ENCODE results near the gene GET3.
A peak's percentile ranks its signal among the peaks of the same experiment; 100 is the strongest.

Gene GET3

DNA sequence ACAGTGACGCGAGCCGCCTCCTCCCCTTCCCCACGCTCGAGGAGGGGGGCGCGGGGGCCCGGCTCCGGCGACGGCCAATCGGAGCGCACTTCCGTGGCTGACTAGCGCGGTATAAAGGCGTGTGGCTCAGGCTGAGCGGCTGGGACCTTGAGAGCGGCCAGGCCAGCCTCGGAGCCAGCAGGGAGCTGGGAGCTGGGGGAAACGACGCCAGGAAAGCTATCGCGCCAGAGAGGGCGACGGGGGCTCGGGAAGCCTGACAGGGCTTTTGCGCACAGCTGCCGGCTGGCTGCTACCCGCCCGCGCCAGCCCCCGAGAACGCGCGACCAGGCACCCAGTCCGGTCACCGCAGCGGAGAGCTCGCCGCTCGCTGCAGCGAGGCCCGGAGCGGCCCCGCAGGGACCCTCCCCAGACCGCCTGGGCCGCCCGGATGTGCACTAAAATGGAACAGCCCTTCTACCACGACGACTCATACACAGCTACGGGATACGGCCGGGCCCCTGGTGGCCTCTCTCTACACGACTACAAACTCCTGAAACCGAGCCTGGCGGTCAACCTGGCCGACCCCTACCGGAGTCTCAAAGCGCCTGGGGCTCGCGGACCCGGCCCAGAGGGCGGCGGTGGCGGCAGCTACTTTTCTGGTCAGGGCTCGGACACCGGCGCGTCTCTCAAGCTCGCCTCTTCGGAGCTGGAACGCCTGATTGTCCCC lies 54.2 kb downstream of the GET3 start, which contains the start of gene JUNB:
JUNB (plus strand) TSS at position 142 of the 706 bp plus-strand sequence; CDS start at position 428, 286 bp downstream.
- H3K4me3 ChIP-seq (ENCODE audit: control insufficient read depth, low read depth, low read length): peak within 1 kb of the TSS; percentile 94
- peak; percentile 90 for DNase-seq (ENCODE audit: low read depth)
- TF ChIP-seq CTCF (IDR thresholded peaks at IDR 0.05; ENCODE audit: control insufficient read depth, insufficient read depth, low read depth, low read length, missing control alignments): no peak

GRCh38 chr19:12792051-12792852 lies 55.0 kb downstream of the GET3 start:
- DNase-seq (ENCODE audit: low read depth): no peak
- peak overlapping the region; percentile 94 for H3K4me3 ChIP-seq (ENCODE audit: control insufficient read depth, low read depth, low read length)
- TF ChIP-seq CTCF (IDR thresholded peaks at IDR 0.05; ENCODE audit: control insufficient read depth, insufficient read depth, low read depth, low read length, missing control alignments): no peak

DNA sequence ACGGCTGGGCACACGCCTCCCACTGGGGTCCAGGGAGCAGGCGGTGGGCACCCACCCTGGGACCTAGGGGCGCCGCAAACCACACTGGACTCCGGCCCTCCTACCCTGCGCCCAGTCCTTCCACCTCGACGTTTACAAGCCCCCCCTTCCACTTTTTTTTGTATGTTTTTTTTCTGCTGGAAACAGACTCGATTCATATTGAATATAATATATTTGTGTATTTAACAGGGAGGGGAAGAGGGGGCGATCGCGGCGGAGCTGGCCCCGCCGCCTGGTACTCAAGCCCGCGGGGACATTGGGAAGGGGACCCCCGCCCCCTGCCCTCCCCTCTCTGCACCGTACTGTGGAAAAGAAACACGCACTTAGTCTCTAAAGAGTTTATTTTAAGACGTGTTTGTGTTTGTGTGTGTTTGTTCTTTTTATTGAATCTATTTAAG lies 55.6 kb downstream of the GET3 start:
- peak overlapping the region; percentile 94 for H3K4me3 ChIP-seq (ENCODE audit: control insufficient read depth, low read depth, low read length)
- no peak for TF ChIP-seq CTCF (IDR thresholded peaks at IDR 0.05; ENCODE audit: control insufficient read depth, insufficient read depth, low read depth, low read length, missing control alignments)
- no peak for DNase-seq (ENCODE audit: low read depth)

GRCh38 chr19:12793290-12794195 lies 56.2 kb downstream of the GET3 start:
- H3K4me3 ChIP-seq (ENCODE audit: control insufficient read depth, low read depth, low read length): peak overlapping the region; percentile 94
- no peak for TF ChIP-seq CTCF (IDR thresholded peaks at IDR 0.05; ENCODE audit: control insufficient read depth, insufficient read depth, low read depth, low read length, missing control alignments)
- DNase-seq (ENCODE audit: low read depth): no peak

DNA sequence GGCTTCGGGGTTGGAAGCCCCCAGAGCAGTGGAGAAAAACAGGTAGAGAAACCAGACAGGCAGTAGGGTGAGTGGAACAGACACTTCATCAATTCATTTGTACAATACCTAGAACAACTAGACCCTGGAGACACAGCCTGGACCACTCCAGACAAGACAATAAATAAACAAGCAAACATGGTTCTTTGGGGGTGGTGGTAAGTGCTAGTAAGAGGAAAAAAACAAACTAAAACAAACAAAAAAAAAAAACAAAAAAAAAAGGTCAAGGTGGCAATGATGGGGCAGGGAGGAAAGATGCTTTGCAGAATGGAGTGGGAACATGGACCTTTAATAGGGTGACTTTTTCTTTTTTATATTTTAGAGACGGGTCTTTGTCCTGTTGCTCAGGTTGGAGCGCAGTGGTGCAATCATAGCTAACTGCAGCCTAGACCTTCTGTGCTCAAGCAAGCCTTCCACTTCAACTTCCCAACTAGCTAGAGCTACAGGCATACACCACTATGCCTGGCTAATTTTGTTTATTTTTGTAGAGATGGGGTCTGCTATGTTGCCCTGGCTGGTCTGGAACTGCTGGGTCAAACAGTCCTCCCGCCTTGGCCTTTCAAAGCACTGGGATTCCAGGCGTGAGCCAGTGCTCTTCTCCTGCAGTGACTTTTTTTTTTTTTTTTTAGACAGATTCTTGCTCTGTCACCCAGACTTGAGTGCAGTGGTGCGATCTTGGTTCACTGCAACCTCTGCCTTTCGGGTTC lies 57.1 kb downstream of the GET3 start:
- no peak for DNase-seq (ENCODE audit: low read depth)
- H3K4me3 ChIP-seq (ENCODE audit: control insufficient read depth, low read depth, low read length): peak overlapping the region; percentile 94
- no peak for TF ChIP-seq CTCF (IDR thresholded peaks at IDR 0.05; ENCODE audit: control insufficient read depth, insufficient read depth, low read depth, low read length, missing control alignments)
